Measurements from ENCODE around the gene TAS1R3.

TAS1R3 gene

DNA sequence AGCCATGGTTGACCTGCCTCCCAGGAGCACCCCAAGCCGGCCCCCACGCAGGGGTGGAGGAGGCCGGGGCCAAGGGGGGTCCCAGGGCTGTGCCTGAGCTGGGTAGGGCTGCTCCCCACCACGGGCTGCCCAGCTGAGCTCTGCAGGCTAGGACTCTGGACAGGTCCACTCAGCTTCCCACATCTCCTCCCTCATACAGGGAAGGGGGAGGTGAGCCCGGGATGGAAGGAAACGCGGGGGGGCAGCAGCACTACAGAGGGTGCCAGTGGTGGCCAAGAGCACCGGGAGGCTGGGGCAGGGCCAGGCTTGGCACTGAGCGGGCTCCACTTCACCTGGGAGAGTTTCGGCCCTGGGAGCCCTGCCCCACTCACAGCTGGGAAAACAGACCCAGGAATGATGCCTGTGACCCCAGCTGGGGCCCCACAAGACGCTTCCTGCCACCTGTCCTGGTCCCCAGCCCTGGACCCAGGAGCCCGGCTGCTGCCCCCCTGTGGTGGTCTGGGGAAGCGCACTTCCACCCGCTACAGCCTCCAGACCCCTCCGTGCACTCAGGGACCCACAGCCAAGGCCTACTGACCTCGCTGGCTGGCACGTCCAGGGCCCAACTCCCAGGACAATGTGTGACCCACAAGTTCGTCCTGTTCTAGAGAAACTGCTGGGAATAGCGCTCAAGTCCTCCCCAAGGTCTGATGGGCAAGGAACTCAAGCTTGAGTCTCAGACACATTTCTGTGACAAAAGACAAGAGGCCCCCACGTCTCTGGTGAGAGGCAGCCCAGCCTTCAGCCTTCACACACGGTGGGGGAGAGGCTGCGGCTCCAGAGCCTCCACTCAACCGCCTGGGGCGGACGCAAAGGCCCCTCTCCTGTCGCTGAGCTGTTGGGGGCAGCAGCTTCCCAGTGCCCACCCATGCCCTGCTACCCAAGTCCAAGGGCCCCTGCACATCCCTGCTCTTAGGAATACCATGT lies 40.9 kb downstream of the TAS1R3 start:
- peak; percentile 64 for DNase-seq

DNA sequence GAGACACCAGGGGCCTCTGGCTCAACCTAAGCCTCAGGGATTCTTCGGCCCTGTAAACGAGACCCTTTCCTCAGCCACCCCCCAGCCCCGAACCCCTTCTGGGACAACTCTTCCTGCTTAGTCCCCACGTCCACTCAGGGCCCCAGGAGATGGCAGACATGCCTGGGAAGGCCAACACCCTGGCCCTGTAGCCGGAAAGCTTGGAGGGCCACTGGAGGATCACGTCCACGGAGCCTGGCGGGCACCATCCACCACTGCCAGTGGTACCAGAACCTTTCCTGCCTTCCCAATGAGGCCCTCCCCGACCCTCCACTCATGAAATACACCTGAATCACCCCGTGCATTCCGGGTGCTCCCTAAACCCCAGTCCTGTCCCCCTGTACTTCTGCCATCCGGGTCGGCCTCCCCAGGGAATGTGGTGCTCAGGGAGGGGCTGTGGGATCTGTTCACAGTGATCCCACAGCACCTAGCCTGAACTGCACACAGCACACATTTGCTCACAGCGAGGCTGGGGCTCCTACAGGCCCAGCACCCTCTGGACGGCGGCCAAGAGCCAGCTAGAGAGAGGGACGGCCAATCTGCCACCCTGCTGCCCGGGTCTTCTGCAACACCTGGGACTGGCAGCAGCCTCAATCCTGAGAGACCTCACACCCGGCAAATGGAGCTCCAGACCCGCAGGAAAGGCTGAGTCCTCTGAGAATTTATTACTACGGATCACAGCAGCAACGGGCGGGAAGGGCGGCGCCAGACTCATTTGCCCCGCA lies 42.2 kb downstream of the TAS1R3 start:
- no peak for DNase-seq

DNA sequence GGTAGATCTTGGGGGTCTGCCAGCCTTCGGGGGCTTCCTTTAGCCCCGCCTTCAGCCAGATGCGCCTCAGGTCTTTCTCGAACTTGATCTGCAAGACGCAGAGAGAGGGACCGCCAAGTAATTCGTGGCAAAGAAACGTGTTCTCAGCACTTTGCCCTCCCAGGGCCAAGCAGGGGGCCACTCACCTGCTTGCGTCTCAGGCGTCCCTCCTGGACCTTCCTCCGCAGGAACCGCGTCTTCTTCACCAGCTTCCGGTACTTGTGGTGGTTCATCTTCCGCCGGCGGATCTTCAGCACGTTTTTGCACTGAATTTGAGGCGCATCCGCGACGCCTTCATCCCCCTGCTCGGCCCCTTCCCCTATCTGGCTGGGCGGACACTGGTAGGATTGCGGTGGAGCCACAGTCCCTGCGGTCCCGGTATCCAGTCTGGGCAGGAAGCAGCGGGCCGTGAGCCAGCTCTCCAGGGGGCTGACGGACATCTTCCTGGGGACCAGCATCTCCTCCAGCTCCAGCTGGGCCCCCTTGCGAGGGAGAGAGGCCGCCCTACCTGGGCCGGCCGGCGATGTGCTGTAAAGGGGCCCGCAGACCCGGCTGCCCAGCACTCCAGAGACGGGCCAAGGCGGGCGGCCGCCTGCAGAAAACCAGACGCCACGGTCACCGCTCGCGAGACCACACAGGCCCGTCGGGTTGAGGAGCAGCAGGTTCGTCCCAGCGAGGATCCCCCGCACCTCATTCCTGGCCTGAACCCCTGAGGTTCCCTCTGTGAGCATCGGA lies 42.9 kb downstream of the TAS1R3 start:
- DNase-seq = no peak

DNA sequence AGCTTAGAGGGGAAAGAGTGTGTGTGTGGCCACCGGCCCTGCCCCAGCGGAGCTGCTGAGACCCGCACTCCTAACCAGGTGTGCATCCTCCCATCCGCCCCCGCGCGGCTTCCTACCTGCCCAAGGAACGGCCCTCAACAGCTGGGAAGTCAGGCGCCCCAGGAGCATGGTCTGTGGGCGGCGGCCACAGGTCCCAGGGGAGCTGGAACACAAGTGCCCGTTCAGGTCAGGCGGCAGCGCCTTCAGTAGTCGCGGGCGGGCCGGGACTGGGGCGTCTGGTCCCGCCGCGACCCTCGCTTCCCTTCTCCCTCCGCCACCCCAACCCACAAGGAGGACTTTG lies 43.5 kb downstream of the TAS1R3 start:
- DNase-seq = no peak

DNA sequence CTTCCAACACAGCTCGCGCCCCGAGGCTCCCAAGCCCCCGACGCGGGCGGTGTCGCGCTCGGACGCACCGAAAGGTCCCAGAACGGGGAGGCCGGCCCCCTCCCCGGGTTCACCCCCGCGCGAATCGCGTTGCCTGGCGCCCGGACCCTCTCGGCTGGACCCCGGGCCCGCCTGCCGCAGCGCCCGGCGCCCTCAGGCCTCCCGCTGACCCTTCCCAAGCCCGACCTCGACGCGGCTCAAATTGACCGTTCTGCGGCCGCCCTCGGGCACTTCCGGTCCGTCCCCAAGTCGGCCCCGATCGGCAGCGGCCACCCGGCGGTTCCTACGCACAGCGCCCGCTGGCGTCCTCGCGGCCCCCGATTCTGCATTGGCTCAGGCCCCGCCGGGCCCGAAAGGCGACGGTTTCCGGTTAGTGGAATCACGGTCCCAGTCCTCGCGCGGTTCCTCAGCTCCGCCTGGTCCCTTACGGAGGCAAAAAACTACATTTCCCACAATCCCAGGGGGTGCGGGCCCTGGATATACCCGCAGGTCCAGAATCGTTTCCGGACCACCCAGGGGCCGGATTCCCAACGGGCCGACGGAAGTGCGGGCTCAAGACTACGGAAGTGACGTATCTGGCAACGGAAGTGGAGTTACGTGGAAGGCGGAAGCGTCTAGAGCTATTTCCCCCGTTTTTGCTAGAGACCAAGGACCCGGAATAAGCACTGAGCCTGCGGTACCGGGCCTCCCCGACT lies 44.0 kb downstream of the TAS1R3 start, which contains the start of gene AURKAIP1:
Gene AURKAIP1, minus strand, starts transcription at position 279 of the 734 bp plus-strand sequence. CDS start 451 bp downstream, outside the sequence.
- DNase-seq = peak; percentile 98

DNA sequence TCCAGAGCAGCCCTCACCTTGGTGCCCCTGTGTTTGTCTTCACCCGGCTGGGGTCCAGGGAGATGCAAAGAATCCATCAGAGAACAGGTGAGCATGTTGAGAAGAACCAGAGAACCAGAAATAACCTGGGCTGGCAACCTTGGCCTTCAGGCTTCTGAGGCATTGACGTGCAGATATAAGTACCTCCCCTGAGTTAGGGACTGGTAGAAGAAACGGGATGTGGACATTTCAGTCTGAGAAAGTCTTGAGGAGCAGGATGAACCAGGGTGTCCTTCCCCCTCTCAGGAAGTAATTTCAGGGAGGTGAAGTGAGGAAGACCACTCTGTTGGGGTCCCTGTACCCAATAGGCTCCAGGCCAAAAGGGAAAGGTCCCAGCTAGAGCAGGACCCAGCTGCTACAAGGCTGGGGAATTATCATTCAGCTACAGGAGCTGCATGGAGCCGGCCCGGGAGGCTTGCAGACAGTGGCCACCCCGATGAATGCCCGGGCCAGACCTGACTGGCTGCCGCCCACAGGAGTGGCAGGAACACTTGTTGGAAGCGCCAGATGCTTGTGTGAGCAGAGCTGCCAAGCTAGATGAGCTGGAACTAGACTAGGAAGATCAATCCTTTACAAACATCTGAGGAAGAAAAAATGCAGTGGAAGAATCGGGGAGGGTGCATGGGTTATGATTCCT lies 45.6 kb downstream of the TAS1R3 start:
- DNase-seq = no peak

DNA sequence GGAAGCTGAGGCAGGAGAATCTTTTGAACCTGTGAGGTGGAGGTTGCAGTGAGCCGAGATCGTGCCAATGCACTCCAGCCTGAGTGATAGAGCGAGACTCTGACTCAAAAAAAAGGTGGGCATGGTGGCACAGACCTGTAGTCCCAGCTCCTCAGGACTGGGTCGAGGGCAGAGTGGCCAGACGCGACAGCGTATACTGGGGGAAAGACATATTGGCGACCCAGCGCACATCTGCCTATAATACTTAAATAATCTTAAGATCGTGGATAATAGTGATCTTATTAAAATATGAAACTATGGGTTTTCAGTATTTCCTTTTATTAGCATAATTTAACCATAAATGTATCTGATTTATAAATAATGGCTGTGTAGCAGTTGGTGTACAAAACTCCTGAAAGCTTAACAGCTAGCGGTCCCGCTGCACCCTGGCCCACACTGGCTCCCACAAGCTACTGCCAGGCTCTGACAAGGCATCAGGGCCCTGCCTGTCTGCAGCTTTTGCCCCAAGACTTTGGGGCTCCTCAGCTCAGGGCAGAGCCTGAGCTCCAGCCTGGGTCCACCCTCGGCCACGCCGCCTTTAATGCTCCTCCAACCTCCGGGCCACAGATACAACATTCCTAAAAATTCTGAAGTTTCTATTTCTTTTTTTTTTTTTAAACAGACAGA lies 46.6 kb downstream of the TAS1R3 start:
- no peak for DNase-seq

DNA sequence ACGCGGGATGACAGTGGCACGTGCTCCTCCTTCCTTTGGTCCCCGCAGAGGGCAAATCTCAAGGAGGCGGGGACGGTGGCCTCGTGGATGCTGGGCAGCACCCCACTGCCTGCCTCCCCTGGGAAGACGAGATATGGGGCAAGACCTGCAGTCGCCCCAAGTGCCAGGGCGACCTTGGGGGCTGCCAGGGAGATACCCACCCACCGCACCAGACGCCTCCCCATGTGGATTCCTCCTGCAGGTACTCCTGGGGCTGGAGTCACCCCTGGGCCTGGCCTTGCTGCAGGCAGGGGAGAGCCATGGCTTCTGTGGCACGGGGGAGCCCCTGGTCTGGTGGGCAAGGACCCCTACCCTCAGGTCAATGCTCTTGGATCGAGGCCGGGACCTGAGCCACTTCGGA lies 49.8 kb downstream of the TAS1R3 start:
- DNase-seq = no peak

DNA sequence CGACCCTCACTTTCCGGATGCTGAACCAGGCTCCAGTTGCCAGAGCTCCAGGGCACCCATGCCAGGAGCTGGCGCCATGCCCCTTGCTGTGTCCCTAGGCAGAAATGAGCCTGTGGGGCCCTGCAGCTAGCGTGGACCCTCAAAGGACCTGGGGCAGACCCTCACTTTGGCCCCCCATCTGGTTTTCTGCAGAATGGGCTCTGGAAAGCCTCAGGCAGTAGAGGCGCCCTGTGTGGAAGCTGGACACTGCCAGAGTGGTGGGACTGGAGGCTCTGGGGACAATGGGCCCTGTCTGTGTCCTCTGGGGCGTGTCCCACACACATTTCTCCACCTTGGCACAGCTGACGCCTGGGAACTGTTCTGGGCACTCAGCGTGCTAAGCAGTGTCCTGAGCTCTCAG lies 50.2 kb downstream of the TAS1R3 start:
- DNase-seq = no peak

Measured in NCI-H146 (cell line).